Suprapubic skin (tissue), 4 donors: ENCODE measurements around the gene SHC3.

Experiments used
- CTCF ChIP-seq, 2 donors: fragments of 200-600 bp in 1 of 2; fragments of 450-650 bp in 1 of 2; sonication (generic) in 1 of 2; IDR thresholded peaks; one replicate each; pipeline ENCODE4 v1.5.1; 2016 to 2019; ENCODE audit warnings: antibody characterized with exemption in 2 of 2, mild to moderate bottlenecking in 1 of 2, moderate library complexity in 1 of 2
- EP300 ChIP-seq: sonication (generic); formaldehyde crosslinking; IDR thresholded peaks from one replicate; pipeline ENCODE4 v1.6.1; 2017; ENCODE audit warnings: antibody characterized with exemption
- POLR2A ChIP-seq, 2 donors: fragments of 450-650 bp; IDR thresholded peaks; one replicate each; pipeline ENCODE4 v1.6.1; 2017; ENCODE audit warnings: antibody characterized with exemption in 2 of 2, mild to moderate bottlenecking in 2 of 2, moderate library complexity in 2 of 2
- POLR2AphosphoS5 ChIP-seq, 3 donors: sonication (generic); formaldehyde crosslinking; IDR thresholded peaks; one replicate each; pipeline ENCODE4 v1.6.1; 2017; ENCODE audit warnings: antibody characterized with exemption in 3 of 3

DNA sequence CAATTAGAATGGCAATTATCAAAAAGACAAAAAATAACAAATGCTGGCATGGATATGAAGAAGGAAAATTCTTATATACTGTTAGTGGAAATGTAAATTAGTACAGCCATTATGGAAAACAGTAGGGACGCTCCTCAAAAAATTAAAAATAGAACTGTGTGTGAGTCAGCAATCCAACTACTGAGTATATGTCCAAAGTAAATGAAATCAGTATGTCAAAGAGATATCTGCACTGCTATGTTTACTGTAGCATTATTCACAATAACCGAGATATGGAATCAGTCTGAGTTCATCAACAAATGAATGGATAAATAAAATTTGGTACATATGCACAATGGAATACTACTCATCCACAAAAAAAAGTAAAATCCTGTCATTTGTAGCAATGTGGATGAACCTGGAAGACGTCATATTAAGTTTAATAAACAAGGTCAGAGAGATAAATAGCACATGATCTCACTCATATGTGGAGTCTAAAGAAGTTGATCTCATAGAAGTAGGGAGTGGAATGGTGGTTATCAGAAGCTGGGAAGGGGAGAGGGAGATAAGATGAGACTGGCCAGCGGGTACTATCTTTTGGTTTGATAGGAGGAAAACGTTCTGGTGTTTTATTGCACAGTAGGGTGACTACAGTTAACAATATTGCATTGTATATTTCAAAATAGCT is 16.6 kb upstream of the SHC3 start:
- TF ChIP-seq CTCF (IDR thresholded peaks at IDR 0.05) (no peak), POLR2A (IDR thresholded peaks at IDR 0.05) (no peak), POLR2AphosphoS5 (IDR thresholded peaks at IDR 0.05) (no peak), EP300 (no peak)
